ENCODE data around the gene THAP12.

Gene THAP12

DNA sequence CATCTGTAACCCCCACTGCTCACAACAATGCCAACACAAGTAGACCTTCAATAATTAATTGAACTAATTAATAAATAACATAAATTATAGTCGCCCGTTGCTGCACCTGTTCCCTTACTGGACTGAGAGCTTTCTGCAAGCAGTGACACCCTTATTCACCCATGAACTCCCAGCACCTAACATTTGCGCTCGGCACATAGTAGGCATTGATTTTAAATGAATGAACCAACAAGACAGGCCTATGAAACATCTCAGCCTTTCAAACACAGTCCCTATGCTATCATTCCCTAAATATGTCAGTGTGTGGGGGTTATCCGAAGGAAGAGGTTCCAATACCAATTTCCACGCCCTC is 1.1 kb downstream of the THAP12 start:
- DNase-seq: no peak

DNA sequence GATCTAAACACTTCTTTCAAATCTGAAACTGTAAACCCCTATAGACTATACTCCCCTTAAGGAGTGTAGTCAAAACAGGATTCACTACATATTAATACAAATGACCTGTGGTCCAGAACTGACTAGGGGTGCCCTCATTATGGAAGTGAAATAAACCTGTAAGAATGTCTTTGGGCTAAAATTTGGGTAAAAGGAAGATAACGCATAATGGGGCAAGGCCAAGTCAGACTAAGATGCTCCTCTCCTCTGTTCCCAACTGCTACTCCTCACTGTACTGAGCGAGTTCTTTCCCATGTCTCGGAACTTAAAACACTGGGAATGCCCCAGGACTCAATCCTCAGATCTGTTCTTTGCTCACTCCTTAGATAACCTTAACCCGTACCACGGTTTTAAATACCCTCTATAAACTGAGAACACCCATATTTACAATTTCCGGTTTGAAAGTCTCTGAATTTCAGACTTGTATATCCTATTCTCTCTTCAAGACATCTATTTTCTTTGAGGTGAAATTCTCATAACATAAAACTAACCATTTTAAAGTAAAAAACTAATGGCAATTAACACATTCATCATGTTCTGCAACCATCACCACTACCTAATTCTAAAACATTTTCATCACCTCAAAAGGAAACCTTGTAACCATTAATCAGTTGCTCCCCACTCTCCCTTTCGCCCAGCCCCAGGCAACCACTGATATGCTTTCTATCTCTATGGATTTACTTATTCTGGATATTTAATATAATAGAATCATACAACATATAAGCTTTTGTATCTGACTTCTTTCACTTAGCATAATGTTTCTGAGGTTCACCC is 4.0 kb downstream of the THAP12 start:
- DNase-seq: no peak

DNA sequence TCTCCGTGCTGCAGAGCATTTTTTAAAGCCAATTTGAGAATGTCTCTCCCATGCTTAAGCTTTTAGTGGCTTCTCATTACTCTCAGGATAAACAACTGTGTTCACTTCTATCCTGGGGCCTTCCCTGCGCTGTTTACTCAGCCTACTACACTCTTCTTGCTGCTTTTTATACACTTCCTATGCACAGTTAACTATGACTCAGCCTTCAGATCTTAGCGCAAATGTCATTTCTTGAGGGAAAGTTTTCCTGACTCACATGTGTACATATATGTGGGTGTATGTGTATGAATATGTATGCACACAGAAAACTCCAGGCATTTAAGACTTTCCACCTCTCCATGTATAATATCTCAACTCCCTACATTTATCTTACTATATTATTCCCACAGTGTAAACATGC is 9.8 kb downstream of the THAP12 start:
- no peak for DNase-seq

DNA sequence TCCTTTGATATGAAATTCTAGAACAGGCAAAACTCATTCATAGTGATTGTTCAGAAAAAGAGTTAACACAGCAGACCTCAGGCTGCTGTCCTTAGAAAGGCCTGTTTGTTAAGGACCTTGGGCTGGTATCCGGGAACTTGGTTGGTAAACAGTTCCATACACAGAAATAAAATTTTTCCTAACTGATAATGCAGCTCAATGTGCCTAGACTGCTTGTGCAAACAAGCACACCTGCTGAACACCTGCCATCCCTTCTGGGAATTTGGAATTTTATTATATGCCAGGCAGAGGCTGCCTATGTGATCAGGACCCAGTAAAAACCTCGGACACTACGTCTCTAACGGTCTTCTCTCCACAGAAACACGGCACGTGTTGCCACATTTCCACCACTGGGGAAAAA is 11.5 kb downstream of the THAP12 start:
- DNase-seq: no peak

DNA sequence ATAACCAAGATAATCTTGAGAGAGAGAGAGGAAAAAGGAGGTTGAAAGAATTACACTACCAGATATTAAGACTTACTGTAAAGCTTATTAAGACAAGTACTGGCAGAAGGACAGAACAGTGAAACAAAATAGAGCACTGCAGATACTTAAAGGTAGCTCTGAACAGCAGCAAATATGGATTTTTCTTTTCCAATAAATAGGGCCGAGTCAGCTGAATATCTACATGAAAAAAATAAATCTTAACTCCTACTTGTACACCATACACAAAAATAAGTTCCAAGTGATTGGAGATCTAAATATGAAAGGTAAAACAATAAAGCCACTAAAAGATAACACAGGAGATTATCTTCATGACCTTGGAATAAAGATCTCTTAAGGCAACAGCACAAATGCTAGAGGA is 12.4 kb downstream of the THAP12 start:
- no peak for DNase-seq

DNA sequence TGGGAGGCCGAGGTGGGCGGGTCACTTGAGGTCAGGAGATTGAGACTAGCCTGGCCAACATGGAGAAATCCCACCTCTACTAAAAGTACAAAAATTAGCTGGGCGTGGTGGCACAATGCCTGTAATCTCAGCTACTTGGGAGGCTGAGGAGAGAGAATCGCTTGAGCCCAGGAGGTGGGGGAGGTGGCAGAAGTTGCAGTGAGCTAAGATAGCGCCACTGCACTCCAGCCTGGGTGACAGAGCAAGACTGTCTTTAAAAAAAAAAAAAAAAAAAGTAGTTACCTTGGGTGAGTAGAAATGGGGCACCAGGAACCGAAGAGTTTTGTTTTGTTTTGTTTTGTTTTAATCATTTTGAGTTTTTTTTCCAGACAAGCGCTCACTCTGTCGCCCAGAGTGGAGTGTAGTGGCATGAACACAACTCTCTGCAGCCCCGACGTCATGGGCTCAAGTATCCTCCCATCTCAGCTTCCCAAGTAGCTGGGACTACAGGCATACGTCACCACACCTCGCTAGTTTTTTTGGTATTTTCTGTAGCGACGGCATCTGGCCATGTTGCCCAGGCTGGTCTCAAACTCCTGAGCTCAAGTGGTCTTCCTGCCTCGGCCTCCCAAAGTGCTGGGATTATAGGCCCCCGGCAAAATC is 15.8 kb downstream of the THAP12 start:
- no peak for DNase-seq

DNA sequence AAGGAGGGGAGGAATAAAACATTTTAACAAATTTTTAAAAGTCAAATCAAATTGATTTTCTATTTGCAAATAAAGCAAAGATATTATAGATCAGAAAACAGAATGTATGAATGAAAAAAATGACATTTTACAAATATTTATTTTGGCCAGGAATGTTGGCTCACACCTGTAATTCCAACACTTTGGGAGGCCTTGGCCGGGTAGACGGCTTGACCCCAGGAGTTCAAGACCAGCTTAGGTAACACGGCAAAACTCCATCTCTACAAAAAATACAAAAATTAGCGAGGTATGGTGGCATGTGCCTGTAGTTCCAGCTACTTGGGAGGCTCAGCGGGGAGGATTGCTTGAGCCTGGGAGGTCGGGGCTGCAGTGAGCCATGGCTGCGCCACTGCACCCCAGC is 18.2 kb downstream of the THAP12 start:
- DNase-seq: no peak

DNA sequence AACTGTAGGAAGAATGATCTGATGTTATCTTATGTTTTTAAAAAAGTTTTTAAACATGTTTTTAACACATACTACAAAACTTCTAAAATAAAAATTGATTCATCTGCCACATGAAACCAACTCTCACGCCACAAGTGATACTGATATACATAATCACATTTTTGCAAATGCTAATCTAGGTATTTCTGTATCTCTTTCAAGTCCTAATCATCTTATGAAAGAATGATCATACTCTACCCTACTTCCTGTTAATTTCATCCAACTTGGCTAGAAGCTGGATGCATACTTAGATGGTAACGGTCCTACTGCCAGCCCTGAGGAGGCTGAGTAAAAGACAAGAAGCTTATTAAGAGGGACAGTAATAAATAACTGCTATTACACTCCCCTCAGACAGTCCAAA is 19.2 kb downstream of the THAP12 start:
- DNase-seq: no peak

DNA sequence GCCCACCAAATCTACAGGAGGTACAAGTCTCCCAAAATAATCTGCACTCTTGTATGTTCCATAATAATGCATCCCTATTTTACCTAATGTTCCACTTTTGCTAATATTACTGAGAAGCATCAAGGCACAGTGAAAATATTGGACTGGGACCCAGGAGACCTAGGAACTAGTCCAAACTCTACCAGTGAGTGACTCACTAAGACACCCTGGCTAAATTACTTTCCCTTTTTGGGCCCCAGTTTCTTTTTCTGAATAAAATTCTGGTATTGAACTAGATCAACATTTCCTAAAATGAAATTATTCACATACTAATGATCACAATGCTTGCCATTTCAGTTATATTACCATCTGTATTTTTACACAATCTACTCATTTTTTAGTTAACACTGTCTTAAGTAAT is 19.6 kb downstream of the THAP12 start:
- DNase-seq: no peak

DNA sequence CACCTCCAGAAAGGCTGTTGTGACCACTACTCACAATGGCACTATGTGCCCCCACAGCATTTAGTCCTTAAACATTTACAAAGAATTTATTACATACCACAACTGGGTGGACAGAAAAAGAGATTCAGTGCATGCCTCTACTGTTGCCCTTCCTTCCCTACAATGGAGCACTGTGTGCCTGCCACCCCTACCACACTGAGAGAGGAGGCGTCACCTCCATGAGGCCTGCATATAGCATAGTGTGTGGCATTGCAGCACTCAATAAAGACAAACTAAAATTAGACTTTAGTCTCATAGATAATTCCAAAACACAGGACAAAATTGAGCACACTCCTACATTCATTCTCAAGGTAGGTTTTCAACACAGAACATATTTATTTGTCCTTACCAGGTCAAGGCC is 25.8 kb downstream of the THAP12 start:
- DNase-seq: no peak

DNA sequence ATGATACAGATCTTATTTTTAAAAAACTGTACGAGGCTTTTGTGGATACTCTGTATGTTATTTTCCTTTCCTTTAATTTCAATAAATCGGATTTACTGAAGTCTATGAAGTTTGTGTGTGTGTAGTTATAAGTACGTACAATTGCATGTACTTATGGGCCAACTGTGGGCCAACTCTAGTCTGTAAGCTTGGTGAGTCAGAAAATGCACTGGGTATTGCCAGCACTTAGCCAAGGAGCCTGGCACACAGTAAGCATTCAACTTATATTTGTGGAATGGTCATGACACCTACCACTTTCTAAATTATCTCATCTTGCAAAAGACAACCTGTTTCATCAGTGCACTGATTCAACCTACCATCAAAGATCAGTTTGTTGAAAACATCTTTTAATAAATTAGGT is 32.6 kb downstream of the THAP12 start:
- DNase-seq: no peak

DNA sequence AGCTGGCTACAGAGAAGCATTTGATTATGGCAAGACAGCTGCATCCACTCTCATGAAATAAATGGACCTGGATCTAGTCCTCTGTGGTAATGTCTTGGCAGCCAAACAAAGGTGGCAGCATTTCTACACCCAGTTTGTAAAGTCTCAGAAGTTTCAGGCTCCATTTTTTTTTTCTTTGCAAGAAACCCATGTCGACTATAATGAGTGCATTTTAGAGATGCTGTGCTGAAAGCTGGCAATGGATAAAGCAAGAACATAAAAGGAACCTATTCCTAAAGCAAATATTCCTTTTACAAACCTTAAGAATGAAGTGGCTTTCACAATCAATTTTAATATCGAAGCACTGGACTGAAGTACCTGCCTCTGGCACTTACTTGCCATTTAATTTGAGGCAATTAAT is 33.5 kb downstream of the THAP12 start:
- no peak for DNase-seq

DNA sequence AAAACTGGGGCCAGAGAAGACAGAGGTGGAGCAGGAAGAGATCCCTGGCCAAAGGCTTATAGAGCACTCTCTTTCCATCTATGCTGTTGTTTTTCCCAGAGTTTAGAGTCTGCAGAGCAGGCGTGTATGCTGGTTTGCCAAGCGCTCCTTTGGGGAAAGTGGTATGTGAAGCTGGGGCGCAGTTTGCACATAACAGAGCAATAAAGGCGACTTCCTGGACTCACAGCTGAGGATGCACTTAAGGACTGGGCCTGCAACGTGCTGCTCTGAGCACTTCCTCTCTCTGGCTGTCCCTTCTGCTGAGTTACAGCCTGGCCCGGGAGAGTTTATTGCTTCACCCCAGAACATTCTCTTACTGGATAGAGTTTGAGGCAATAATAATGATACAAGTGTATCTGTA is 41.7 kb downstream of the THAP12 start:
- no peak for DNase-seq

DNA sequence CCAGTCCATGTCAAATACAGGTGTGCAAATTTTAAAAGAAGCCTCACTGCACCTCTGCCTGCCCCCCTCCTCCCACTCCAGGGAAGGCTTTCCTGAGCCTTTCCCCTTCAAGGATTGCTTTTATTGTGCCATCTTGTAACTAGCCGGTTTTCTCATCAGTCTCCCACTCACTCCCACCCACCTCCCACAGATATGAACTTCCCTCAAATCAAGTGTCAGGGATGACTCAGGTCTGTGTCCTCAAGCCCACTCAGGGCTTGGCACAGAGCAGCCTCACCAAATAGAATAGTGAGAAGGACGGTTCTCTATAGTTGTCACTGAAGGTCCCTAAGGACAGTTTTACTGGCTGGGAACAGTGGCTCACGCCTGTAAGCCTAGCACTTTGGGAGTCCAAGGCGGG is 43.0 kb downstream of the THAP12 start:
- no peak for DNase-seq

DNA sequence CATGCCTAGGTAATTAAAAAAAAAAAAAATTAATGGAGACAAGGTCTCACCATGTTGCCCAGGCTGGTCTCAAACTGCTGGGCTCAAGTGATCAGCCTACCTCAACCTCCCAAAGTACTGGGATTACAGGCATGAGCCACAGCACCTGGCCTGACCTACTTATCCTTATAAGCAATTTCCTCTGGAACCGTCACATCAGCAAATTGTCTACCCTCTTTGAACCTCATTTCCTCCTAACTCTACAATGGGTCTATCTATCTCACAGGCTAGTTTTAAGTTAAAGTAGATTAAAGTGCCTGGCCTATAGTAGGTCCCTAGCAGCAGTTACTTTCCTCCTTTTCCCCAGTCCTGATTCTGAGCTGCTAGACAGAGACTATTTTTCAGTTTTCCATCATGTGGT is 43.5 kb downstream of the THAP12 start:
- DNase-seq: no peak

DNA sequence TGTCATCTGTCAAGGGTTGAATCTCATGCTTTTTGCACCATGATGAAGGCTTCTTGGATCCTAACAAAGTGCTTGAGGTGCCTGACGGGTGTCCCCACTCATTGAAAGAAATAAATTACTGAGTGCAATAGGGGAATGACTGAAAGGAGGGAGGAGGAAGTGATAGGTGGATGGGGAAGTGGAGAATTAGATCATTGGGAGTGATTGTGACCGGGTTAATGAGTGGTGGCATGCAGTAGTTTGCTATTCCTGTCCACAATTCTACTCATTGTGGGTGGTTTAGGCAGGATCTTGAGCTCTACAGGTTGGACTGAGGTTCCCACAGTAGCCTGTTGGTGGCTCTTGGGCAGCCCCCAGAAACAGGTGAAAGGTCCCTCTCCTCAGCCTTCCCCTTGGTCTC is 44.3 kb downstream of the THAP12 start:
- no peak for DNase-seq

DNA sequence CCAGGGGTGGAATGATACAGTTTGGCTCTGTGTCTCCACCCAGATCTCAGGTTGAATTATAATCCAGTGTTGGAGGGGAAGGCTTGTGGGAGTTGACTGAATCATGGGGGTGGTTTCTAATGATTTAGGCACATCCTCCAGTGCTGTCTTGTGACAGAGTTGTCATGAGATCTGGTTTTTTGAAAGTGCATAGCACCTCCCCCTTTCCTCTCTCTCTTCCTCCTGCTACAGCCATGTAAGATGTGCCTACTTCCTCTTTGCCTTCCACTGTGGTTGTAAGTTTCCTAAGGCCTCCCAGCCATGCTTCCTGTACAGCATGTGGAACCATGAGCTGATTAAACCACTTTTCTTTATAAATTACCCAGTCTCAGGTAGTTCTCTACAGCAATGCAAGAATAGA is 45.1 kb downstream of the THAP12 start:
- DNase-seq: no peak

DNA sequence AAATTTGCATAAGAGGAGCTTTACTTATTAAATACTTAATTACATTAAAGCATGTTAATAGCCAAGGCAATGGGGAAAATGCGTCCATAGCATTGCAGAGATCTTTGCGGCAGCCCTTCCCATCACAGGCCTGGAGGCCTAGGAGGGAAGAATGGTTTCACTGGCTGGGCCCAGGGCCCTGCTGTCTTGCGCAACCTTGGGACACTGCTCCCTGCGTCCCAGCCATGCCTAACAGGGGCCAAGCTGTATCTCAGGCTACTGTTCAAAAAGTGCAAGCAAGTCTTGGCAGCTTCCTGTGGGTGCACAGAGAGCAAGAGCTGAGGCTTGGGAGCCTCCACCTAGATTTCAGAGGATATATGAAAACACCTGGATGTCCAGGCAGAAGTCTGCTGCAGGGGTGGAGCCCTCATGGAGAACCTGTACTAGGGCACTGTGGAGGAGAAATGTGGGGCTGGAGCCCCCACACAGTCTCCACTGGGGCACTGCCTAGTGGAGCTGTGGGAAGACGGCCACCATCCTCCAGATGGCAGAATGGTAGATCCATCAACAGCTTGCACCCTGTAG is 46.0 kb downstream of the THAP12 start:
- DNase-seq: no peak

DNA sequence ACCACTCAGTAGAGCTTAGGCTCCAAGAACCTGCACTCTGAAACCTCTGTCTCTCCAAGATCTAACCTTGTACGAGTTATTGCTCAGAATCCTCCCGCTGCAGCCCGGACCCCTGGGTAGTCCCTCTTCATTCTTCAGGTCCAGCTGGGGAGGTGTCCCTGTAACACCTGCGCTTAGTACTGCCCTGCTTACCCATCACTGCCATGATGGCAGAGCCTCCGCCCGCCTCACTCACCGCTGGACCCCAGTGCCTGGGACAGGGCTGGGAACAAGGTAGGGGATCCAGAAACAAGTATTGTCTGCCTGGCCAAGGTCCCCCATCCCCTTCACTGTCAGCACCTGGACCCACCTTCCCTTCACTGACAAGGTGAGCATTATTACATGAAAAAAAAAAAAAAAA is 50.3 kb downstream of the THAP12 start:
- DNase-seq: no peak

DNA sequence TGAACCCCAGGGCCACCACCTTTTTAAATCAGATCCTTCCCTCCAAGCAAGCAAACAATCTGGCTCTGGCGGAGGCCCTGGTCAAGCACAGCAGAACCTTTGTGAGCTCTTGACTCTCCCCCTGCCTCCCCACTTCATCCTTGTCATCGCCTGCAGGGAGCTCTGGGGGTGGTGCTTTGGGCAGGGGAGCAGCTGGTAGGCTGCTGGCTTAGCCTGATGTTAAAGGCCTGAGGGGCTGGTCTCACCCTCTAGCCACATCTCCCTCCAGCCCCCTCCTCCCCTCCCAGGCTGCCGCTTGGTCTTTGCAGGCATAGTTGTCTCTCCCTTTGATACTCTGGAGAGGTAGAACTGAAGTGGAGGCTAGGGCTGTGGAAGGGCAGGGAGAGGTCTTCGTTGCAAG is 50.9 kb downstream of the THAP12 start:
- DNase-seq: no peak

DNA sequence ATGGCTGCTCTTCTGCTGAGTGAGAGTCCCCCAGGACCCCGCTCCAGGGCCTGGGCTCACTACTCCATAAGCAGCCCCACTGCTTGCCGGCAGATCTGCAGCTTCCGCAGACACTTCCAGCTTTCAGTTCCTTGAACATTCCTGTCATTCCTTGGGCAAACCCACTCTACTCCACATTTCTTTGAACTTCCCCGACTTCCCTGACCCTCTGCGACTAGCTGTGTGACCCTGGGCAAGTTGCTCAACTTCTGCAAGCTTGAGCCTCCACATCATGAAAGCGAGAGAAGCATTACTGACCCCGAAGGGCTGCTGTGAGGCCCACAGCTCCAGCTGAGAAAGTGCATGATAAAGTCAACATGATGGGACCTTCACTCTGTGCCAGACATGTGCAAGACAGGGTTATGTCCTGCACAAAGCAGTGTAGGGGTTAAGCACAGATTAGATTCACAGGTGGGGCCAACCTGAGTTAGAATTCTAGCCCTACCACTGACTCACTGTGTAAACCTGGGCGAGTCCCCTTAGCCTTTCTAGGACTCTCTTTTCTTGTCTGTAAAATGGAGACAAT is 51.8 kb downstream of the THAP12 start:
- no peak for DNase-seq

DNA sequence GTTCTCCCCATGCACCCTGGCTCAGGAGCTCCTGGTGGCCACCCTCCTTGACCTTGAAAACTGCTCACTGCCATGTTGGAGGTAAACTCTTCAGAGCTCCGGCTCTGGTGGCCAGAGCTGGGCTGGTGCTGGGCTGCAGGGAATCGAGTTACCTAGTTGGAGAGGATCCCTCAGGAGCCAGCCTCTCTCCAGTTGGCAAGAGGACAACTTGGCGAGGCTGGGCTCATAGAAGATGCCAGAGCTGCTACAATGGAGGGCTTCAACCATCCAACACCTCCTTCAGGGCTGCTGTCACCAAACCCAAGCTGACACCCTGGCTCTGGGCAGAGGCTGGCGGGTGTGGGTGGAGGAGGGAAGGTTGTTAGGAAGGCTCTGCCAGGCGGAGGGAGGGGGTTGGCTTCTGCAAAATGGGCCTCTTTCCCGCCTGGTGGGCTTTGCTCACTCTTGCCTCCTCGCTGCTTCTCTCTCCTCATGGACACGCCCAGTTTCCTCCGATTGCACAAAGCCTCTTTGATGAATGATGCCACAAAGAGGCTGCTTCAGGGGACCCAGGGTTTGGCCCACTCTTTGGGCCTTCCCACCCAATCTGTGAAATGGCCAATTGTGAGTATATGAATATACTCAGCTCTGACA is 53.1 kb downstream of the THAP12 start:
- DNase-seq: no peak

DNA sequence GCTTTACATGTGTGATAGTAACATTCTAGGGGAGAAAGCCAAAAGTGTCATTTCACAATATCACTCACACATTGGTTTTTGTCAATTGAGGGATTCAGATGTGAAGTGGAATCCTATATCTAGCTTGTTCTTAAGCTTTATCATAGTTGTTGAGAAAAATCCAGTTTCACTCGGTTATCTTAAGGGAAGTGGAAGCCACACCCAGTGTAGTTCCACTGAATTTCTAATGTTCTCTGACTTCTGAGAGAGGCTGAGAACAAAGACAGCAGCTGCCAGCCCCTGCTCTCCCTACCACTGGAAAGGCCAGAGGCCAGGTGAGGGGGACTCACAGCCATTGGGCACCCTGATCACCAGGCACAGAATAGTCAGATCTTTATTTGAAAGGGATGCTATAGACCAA is 53.7 kb downstream of the THAP12 start:
- no peak for DNase-seq

DNA sequence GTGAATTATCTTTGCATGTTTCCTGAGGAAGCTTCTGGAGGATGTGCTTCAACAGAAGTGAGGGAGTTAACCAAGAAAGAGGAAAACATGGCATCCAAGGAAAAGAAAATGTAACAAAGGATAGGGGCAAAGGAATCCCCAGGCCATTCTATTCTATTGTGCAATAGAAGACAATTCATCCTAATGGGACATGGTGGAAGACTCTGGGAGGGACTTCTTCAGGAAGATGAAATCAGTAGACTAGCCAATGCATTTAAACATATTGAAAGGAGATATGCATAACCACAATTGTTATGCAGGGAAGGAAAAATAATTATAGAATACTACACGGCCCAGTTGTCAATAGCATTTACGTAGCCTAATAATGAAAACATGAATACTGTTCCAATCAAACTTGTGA is 55.7 kb downstream of the THAP12 start:
- no peak for DNase-seq
